GM19438 (cell line): ENCODE results near the gene EDDM13.
"Not testable (repeated sequence)": the region's sequence is repeated elsewhere in the genome, so short reads cannot be mapped to it uniquely, and the experiment has no call there.

Experiments used
- ATAC-seq: cut with Tn5 transposase; IDR thresholded peaks from one replicate; pipeline ENCODE4 v1.9.1; 2021; ENCODE audit warnings: low read depth; ENCODE audit not compliant: unreplicated experiment

The EDDM13 gene

GRCh38 chr19:56294549-56294948 is 22.0 kb downstream of the EDDM13 start:
- no peak for ATAC-seq

DNA sequence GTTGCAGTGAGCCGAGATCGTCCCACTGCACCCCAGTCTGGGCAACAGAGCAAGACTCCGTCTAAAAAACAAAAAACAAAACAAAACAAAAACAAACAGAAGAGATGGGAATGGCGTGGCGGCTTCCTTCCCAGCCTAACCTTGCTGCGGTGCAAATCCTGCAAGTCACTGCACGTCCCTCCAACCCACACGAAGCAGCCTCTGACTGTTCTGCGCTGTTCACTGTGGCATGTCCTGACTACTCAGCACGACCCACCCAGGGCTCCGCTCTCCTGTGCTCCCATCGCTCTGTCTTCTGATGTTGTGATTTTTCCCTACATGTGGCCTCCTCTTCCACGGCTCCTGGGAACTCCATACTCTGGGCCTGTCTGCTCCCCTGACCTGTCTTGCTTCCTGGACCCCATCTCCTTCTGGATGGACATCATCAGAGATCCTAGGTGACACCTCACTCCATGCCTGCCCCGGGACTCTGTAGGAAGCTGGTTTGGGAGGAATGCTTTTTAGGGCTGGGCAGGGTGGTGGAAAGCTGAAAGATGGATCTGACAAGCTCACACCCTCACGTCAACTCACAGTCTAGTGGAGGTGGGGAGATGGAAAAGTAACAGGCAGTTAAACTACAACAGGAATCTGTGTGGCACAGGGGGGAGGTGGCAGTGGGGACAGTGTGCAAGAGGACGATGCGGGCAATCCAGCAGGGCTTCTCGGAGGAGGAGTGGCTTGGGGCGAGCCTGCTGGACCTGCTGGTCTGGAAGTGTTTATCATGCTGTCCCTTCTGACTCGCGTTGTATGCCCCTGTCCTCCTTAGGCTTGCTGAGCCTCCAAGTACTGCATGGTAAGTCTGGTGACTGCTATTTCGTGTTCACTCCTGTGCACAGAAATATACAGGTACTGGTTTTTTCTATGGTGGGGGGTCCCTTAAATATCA is 23.2 kb downstream of the EDDM13 start:
- ATAC-seq, result no peak

GRCh38 chr19:56297010-56297409 is 24.5 kb downstream of the EDDM13 start:
- no peak for ATAC-seq

DNA sequence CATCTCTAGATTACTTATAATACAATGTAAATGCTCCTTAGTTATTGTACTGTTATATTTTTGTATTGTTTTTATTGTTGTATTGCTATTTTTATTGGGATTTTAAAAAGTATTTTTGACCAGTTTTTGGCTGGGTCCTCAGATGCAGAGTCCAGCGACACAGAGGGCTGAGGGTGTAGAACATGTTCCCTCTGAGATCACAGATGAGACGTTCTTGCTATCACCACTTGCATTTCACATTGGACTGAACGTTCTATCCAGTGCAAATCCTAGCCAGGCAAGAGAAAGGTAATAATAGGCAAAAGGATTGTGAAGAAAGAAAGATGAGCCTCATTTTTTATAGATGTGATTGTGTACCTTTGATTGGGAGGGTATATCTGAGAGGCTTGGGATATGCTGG is 27.1 kb downstream of the EDDM13 start:
- ATAC-seq, result no peak

GRCh38 chr19:56301155-56301554 is 28.6 kb downstream of the EDDM13 start:
- ATAC-seq, result no peak

DNA sequence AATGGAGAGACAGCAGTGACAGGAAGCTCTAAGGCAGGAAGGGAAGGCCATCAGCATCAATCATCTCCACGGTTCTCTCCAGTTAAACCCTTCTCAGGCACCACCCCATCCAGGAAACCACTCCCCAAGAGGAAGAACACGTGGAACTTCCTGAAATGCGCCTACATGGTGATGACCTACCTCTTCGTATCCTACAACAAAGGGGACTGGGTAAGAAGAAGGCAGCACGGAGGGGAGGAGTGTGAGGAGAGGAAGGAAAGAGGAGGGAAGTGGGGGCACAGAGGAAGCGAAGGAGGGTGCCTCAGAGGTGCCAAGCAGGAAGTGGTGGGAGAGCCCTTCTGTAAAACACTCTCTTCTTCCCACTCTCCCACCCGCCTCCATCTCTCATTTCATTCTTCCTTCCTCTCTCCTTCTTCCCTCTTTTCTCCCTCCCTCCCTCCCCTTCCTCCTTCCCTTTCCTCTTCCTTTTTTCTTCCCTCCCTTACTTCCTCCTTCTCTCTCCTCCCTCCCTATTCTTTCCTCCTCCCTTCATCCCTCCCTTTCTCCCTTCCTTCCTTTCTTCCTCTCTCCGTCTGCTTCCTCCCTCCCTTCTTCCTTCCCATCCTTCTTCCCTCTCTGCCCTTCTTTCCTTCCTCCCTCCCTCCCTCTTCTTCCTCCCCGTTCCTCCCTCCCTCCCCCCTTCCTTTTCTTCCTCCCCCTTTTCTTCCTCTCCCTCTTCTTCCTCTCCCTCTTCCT is 29.5 kb downstream of the EDDM13 start:
- ATAC-seq, result no peak

GRCh38 chr19:56304243-56304642 is 31.7 kb downstream of the EDDM13 start:
- ATAC-seq, result no peak

GRCh38 chr19:56306016-56306415 is 33.5 kb downstream of the EDDM13 start:
- ATAC-seq, result no peak

GRCh38 chr19:56307062-56307461 is 34.5 kb downstream of the EDDM13 start:
- not testable (repeated sequence) for ATAC-seq

DNA sequence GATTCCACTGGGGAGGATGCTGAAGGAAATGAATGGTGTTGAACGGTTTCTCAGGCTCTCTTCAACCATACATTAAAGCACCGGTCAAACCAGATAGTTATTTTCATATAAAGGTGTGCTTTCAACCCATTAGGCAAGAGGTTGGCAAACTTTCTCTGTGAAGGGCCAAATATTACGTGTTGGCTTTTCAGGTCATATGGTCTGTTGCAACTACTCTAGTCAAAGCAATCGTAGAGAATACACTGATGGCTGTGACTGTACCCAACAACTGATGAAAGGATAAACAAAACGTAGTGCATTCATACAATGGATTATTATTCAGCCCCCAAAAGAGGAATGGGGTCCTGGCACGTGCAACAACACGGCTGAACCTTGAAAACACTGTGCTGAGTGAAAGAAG is 36.2 kb downstream of the EDDM13 start:
- ATAC-seq, result no peak

DNA sequence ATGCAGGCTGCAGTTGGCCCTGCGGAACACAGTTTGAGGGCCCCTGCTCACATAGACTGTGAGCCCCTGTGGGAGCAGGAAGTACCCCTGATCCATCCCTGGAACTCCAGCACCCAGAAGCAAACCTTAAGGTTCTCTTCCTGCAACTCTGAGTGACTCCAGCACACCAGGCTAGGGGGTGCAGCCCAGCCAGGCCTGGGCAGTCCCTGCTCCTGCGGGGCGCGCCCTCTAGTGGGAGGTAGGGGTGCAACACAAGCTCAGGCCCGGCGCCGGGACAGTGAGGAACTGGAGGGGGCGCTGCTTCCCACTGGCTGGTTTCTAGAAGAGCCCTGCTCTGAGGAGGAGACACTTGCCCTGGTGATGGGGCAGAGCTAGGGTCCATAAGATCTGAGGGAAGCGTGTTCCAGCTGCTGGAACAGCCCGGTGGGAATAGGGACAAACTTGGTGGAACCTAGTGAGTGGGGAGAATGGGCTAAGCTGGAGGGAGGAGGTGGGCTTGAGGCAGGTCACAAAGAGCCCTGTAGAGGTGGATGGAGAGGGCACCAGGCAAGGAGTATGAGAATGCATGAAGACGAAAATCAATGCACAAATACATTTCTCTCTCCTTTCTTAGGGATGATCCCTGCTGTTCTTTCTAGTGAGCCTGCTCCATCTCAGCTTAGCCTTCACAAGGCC is 37.1 kb downstream of the EDDM13 start:
- ATAC-seq, result no peak

DNA sequence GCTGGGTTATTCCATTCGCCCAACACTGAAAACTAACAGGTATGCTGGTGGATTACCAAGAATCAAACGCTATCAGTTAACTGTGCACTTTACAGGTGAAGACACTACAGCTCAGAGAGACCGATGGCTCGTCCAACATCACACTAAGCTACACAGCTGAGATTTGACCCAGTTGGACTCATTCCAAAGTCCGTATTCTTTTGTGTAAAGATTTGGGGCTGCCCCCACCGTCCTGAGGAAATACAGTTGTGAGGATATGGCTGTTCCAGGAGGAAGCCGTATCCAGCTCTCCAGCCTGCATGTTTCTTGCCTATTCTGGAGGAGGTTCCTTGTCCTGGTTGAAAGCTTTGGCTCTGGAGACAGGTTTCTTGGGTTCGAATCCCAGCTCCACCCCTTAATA is 37.9 kb downstream of the EDDM13 start:
- no peak for ATAC-seq

- no peak for ATAC-seq
Measured at GRCh38 chr19:56312342-56312741, 39.8 kb downstream of the EDDM13 start.

GRCh38 chr19:56312787-56313657 is 40.5 kb downstream of the EDDM13 start:
- no peak for ATAC-seq

DNA sequence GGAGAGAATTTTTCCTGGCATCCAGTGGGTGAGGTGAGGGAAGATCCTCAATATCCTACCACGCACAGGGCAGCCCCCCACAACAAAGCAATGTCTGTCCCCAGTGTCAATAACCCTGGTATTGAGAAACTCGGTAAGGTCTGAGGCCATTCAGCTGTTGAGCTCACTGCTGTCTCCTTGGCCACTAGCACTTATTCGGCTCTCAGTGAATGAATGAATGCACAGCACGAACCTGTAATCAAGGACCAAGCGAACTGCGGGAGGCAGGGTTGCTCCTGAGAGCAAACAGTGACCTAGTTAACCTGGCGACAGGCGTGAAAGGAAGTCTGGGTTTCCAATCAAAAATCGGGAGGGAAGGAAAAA is 41.5 kb downstream of the EDDM13 start:
- ATAC-seq, result no peak

GRCh38 chr19:56314381-56315076 is 42.0 kb downstream of the EDDM13 start, which contains the start of gene ZSCAN5A:
Gene ZSCAN5A (minus strand): TSS chr19:56314839. CDS start chr19:56225046, 89,793 bp downstream.
- peak; percentile 77 for ATAC-seq

DNA sequence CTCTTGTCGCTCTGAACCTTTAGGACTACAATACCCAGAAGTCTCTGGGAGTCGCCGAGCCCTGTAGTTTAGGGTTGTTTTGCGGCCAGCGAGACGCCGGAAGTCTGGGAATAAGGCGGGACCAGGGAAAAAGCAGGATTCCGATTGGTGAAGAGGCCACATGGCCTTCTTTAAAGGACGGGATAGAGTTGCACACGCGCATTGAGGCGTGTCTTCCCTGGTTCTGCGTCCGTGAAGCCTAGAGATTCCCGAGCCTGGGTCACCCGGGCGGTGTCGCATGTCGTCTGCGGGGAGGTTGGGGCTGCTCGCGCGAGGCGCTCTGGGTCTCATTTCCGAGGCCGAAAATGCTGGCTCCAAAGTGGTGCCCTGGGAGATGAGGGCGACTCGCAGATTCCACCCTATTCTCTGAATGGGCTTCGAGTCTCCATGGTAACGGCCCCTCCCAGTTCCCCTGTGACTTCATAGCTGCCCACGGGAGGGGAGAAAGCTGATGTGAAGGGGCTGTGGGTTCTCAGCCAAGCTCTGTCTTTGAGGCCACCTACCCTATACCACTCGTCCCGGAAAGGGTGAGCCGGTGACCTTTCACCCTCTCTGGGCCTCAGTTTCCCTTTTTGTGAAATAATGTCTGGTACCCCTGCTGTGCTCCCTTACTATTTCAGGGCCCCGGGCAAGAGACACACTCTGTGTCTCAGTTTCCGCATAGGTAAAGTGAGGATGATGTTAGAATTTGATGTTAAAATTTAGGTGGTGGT is 42.7 kb downstream of the EDDM13 start:
- ATAC-seq, result peak; percentile 80

GRCh38 chr19:56316728-56317127 is 44.2 kb downstream of the EDDM13 start:
- ATAC-seq, result no peak

DNA sequence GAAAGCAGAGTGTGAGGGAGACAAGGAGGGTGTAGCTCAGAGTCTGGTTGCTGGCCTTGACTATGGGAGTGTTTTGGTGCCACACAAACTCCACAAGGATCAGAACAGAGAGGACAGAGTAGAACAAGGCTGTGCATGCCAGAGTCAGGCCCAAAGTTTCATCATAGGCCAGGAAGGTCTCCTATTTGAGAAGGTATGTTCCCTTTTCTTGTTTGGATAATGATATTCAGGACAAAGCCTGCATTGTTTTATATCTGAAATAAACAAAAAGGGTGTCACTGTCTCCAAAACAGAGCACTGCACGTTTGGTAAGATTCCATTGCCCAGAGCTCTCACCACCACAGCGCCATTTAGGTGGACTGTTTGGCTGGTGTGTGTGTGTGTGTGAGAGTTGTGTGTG is 45.2 kb downstream of the EDDM13 start:
- ATAC-seq, result no peak
